NCI-H146 (cell line): ENCODE results near the gene IRF2BP2.

ENCODE experiments used
- DNase-seq: peaks from one replicate; lab custom pipeline; 2025; lab: John Stamatoyannopoulos, UW

IRF2BP2 gene

GRCh38 chr1:234556245-234556943 lies 53.6 kb downstream of the IRF2BP2 start:
- no peak for DNase-seq

GRCh38 chr1:234555390-234556024 lies 54.5 kb downstream of the IRF2BP2 start:
- DNase-seq = no peak

- peak; percentile 18 for DNase-seq
Observed at GRCh38 chr1:234554698-234555311, 55.2 kb downstream of the IRF2BP2 start.
